Karpas-422 (cell line): ENCODE results near the gene PIEZO1. TPM values are rescaled to one million over a fixed set of nuclear protein-coding genes. Genes with fewer than 3 reads are reported as not detected.

Source experiments
- DNase-seq: peaks from one replicate; pipeline ENCODE4 v3.0.0-alpha.2; 2015
- H2AFZ ChIP-seq: fragments of 200-600 bp; sonication (generic); 2 replicates; pipeline ENCODE4 v1.6.1; 2014; ENCODE audit warnings: antibody characterized with exemption, low read length, mixed read lengths
- H3K27ac ChIP-seq: fragments of 200-600 bp; sonication (generic); 2 replicates; pipeline ENCODE4 v1.5.1; 2014; ENCODE audit warnings: mild to moderate bottlenecking, low read length, moderate library complexity
- H3K27me3 ChIP-seq: fragments of 200-600 bp; sonication (generic); 2 replicates; pipeline ENCODE4 v1.6.1; 2014; ENCODE audit warnings: low read length, mixed read lengths
- H3K36me3 ChIP-seq: fragments of 200-600 bp; sonication (generic); 2 replicates; pipeline ENCODE4 v1.6.1; 2014; ENCODE audit warnings: low read length, mixed read lengths; ENCODE audit not compliant: insufficient read depth
- H3K4me1 ChIP-seq: fragments of 200-600 bp; sonication (generic); 2 replicates; pipeline ENCODE4 v1.6.1; 2014; ENCODE audit warnings: mild to moderate bottlenecking, low read length, mixed read lengths
- H3K4me2 ChIP-seq: fragments of 200-600 bp; sonication (generic); 2 replicates; pipeline ENCODE4 v1.6.1; 2014; ENCODE audit warnings: low read length, low read depth, mild to moderate bottlenecking; ENCODE audit not compliant: poor library complexity, severe bottlenecking
- H3K4me3 ChIP-seq: fragments of 200-600 bp; sonication (generic); 2 replicates; pipeline ENCODE4 v1.5.1; 2014; ENCODE audit warnings: mild to moderate bottlenecking, antibody characterized with exemption, low read length, mixed read lengths
- H3K79me2 ChIP-seq: fragments of 200-600 bp; sonication (generic); 2 replicates; pipeline ENCODE4 v1.6.1; 2014; ENCODE audit warnings: mild to moderate bottlenecking, low read length, mixed read lengths
- H3K9ac ChIP-seq: fragments of 200-600 bp; sonication (generic); 2 replicates; pipeline ENCODE4 v1.6.0; 2014; ENCODE audit warnings: low read length
- H3K9me2 ChIP-seq: fragments of 200-600 bp; sonication (generic), shearing (Covaris generic); replicated peaks from 2 replicates; pipeline ENCODE4 v1.6.0; 2014; ENCODE audit warnings: mild to moderate bottlenecking, low read length, moderate library complexity; ENCODE audit not compliant: insufficient read depth
- H3K9me3 ChIP-seq: fragments of 300-700, 200-600 bp; sonication (generic); 2 replicates; pipeline ENCODE4 v1.6.1; 2014; ENCODE audit warnings: low read length, mixed read lengths
- H4K20me1 ChIP-seq: fragments of 200-600 bp; sonication (generic); 2 replicates; pipeline ENCODE4 v1.6.1; 2014; ENCODE audit warnings: mild to moderate bottlenecking, antibody characterized with exemption, low read length, low read depth; ENCODE audit not compliant: insufficient read depth
- total RNA-seq: library from RNA; depleted of rRNA; stranded (reverse); fragments of >200 nt; shearing (Covaris generic); gene quantifications from 2 replicates; pipeline ENCODE4 v1.2.3, GENCODE V29; 2014; ENCODE audit warnings: low replicate concordance

Gene PIEZO1
- total RNA-seq, 1 experiment from 2014 or later, result 1.8 TPM

DNA sequence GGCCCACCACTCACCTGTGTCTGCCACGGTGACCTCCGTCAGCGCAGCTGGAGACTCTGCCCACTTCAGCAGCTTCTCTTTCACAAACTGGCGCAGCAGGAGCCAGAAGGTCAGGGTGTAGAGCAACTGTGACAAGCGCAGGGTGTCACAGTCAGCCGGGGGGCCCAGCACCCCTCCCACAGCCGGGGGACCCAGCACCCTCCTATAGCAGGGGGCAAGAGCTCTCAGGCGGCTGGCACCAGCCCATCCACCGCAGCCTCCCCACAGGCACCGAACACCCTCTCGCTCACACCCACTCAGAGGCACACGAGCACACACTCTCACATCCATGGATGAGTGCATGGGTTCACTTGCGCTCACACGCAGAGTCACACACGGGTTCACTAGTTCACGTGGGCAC lies 49.9 kb downstream of the PIEZO1 start:
- Histone ChIP-seq H2AFZ (no peak overlapping the region), H4K20me1 (no peaks in the 10 kb centered on the region), H3K4me2 (no peak overlapping the region), H3K27ac (no peak overlapping the region), H3K4me1 (peaks cover 10% of the 10 kb centered on the region), H3K9me3 (no peaks in the 10 kb centered on the region), H3K79me2 (no peaks in the 10 kb centered on the region), H3K9me2 (no peaks in the 10 kb centered on the region), H3K9ac (no peak overlapping the region), H3K27me3 (no peaks in the 10 kb centered on the region), H3K36me3 (no peaks in the 10 kb centered on the region), H3K4me3 (no peak overlapping the region)
- DNase-seq, result no peak

- Histone ChIP-seq H3K4me2 (no peak overlapping the region), H3K79me2 (no peaks in the 10 kb centered on the region), H3K4me1 (peaks cover 10% of the 10 kb centered on the region), H3K4me3 (no peak overlapping the region), H3K27ac (no peak overlapping the region), H3K36me3 (no peaks in the 10 kb centered on the region), H3K27me3 (no peaks in the 10 kb centered on the region), H3K9ac (no peak overlapping the region), H3K9me3 (no peaks in the 10 kb centered on the region), H3K9me2 (no peaks in the 10 kb centered on the region), H2AFZ (no peak overlapping the region), H4K20me1 (no peaks in the 10 kb centered on the region)
- DNase-seq, result no peak
Observed at GRCh38 chr16:88734361-88734728, 50.7 kb downstream of the PIEZO1 start.

GRCh38 chr16:88733630-88734360 lies 51.2 kb downstream of the PIEZO1 start:
- Histone ChIP-seq H3K9me2 (no peaks in the 10 kb centered on the region), H3K79me2 (no peaks in the 10 kb centered on the region), H3K4me3 (no peak overlapping the region), H3K36me3 (no peaks in the 10 kb centered on the region), H4K20me1 (no peaks in the 10 kb centered on the region), H3K4me1 (peaks cover 10% of the 10 kb centered on the region), H3K9ac (no peak overlapping the region), H2AFZ (no peak overlapping the region), H3K9me3 (no peaks in the 10 kb centered on the region), H3K27ac (no peak overlapping the region), H3K27me3 (no peaks in the 10 kb centered on the region), H3K4me2 (no peak overlapping the region)
- DNase-seq, result no peak

- no peaks in the 10 kb centered on the region for H3K9me3 ChIP-seq
- H3K4me2 ChIP-seq, result no peak overlapping the region
- H3K4me1 ChIP-seq, result peaks cover 6% of the 10 kb centered on the region
- no peaks in the 10 kb centered on the region for H4K20me1 ChIP-seq
- H3K79me2 ChIP-seq, result no peaks in the 10 kb centered on the region
- H2AFZ ChIP-seq, result no peak overlapping the region
- H3K9me2 ChIP-seq, result no peaks in the 10 kb centered on the region
- H3K36me3 ChIP-seq, result no peaks in the 10 kb centered on the region
- no peaks in the 10 kb centered on the region for H3K27me3 ChIP-seq
- H3K27ac ChIP-seq, result no peak overlapping the region
- H3K4me3 ChIP-seq, result no peak overlapping the region
- H3K9ac ChIP-seq, result no peak overlapping the region
- no peak for DNase-seq
Observed at GRCh38 chr16:88732961-88733294, 52.1 kb downstream of the PIEZO1 start.

GRCh38 chr16:88732172-88732960 lies 52.7 kb downstream of the PIEZO1 start:
- Histone ChIP-seq H3K36me3 (no peaks in the 10 kb centered on the region), H3K27me3 (no peaks in the 10 kb centered on the region), H3K27ac (no peak overlapping the region), H3K4me1 (peaks cover 2% of the 10 kb centered on the region; the same call in 1 of the 2 replicates), H3K9me2 (no peaks in the 10 kb centered on the region), H3K9me3 (no peaks in the 10 kb centered on the region), H2AFZ (no peak overlapping the region), H3K79me2 (no peaks in the 10 kb centered on the region), H4K20me1 (no peaks in the 10 kb centered on the region), H3K9ac (no peak overlapping the region), H3K4me3 (no peak overlapping the region), H3K4me2 (no peak overlapping the region)
- peak; percentile 77 for DNase-seq

- H3K27ac ChIP-seq, result no peak overlapping the region
- no peaks in the 10 kb centered on the region for H3K79me2 ChIP-seq
- H3K4me2 ChIP-seq, result no peak overlapping the region
- no peaks in the 10 kb centered on the region for H3K4me1 ChIP-seq
- H3K27me3 ChIP-seq, result no peaks in the 10 kb centered on the region
- H3K9ac ChIP-seq, result no peak overlapping the region
- H4K20me1 ChIP-seq, result no peaks in the 10 kb centered on the region
- DNase-seq, result peak; percentile 55
- no peaks in the 10 kb centered on the region for H3K9me2 ChIP-seq
- no peak overlapping the region for H3K4me3 ChIP-seq
- H3K36me3 ChIP-seq, result no peaks in the 10 kb centered on the region
- H3K9me3 ChIP-seq, result no peaks in the 10 kb centered on the region
- no peak overlapping the region for H2AFZ ChIP-seq
Observed at GRCh38 chr16:88731699-88732098, 53.3 kb downstream of the PIEZO1 start.

GRCh38 chr16:88730632-88731607 lies 54.1 kb downstream of the PIEZO1 start:
- Histone ChIP-seq H2AFZ (no peak overlapping the region), H3K27me3 (no peaks in the 10 kb centered on the region), H4K20me1 (no peaks in the 10 kb centered on the region), H3K4me3 (no peak overlapping the region), H3K4me2 (no peak overlapping the region), H3K79me2 (no peaks in the 10 kb centered on the region), H3K4me1 (no peaks in the 10 kb centered on the region), H3K9ac (no peak overlapping the region), H3K27ac (no peak overlapping the region), H3K9me2 (no peaks in the 10 kb centered on the region), H3K36me3 (no peaks in the 10 kb centered on the region), H3K9me3 (no peaks in the 10 kb centered on the region)
- DNase-seq, result no peak

DNA sequence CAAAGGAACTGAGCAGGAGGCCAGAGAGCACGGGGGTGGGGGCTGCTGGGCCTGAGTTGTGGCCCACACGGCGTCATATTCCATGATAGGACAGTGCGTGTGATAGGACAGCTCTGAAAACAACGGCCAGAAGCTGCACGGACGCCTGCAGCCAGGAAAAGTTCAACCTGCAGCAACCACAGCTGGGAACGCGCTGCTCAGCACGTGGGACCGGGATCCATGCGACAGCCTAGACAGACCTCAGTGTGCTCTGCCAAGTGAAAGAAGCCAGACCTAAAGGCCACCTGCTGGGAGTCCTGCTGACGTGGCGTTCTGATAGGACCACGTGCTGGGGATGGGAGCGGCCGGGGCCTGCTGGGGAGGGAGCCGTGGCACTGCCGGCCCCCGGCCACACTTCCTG lies 57.1 kb downstream of the PIEZO1 start:
- peaks cover 8% of the 10 kb centered on the region; the same call in 1 of the 2 replicates for H3K4me1 ChIP-seq
- no peaks in the 10 kb centered on the region for H3K36me3 ChIP-seq
- no peak overlapping the region for H2AFZ ChIP-seq
- H3K79me2 ChIP-seq, result no peaks in the 10 kb centered on the region
- H3K4me3 ChIP-seq, result no peak overlapping the region
- no peaks in the 10 kb centered on the region for H4K20me1 ChIP-seq
- no peak overlapping the region for H3K27ac ChIP-seq
- H3K9me2 ChIP-seq, result no peaks in the 10 kb centered on the region
- no peak overlapping the region for H3K9ac ChIP-seq
- H3K9me3 ChIP-seq, result no peaks in the 10 kb centered on the region
- DNase-seq, result no peak
- no peak overlapping the region for H3K4me2 ChIP-seq
- no peaks in the 10 kb centered on the region for H3K27me3 ChIP-seq
